Nephron (organoid): ENCODE measurements around the gene RAD51AP2.

Source experiments
- H3K27ac Mint-ChIP-seq, 3 experiments: 2 replicates each; pipeline ENCODE4 v1.8.0; 2020; ENCODE audit warnings: mixed read lengths in 3 of 3, mild to moderate bottlenecking in 2 of 3, moderate library complexity in 1 of 3
- H3K27me3 Mint-ChIP-seq: 2 replicates; pipeline ENCODE4 v1.8.0; 2021; ENCODE audit warnings: low read depth, mild to moderate bottlenecking, moderate library complexity, mixed read lengths
- H3K36me3 Mint-ChIP-seq: 2 replicates; pipeline ENCODE4 v1.8.0; 2020; ENCODE audit warnings: low read depth, mixed read lengths
- H3K4me1 Mint-ChIP-seq: 2 replicates; pipeline ENCODE4 v1.8.0; 2020; ENCODE audit warnings: mixed read lengths
- H3K4me3 Mint-ChIP-seq, 3 experiments: 2 replicates each; pipeline ENCODE4 v1.8.0; 2020; ENCODE audit warnings: mild to moderate bottlenecking in 3 of 3, mixed read lengths in 3 of 3, moderate library complexity in 2 of 3
- H3K9me3 Mint-ChIP-seq: 2 replicates; pipeline ENCODE4 v1.8.0; 2020; ENCODE audit warnings: mixed read lengths
- CTCF ChIP-seq, 3 experiments: fragments of 200-600 bp; sonication (generic); IDR thresholded peaks; one replicate each; pipeline ENCODE4 v1.5.0; 2021; ENCODE audit warnings: antibody characterized with exemption in 3 of 3; ENCODE audit not compliant: unreplicated experiment in 3 of 3

The RAD51AP2 gene

GRCh38 chr2:17482651-17483050, 35.6 kb downstream of the RAD51AP2 start:
- H3K4me1 Mint-ChIP-seq = no peaks in the 10 kb centered on the region
- H3K4me3 Mint-ChIP-seq = no peak overlapping the region
- no peaks in the 10 kb centered on the region for H3K9me3 Mint-ChIP-seq
- no peaks in the 10 kb centered on the region for H3K27me3 Mint-ChIP-seq
- TF ChIP-seq CTCF (IDR thresholded peaks at IDR 0.05; ENCODE audit: unreplicated experiment in 3 of 3) = no peak
- no peak overlapping the region for H3K27ac Mint-ChIP-seq
- no peaks in the 10 kb centered on the region for H3K36me3 Mint-ChIP-seq

GRCh38 chr2:17479875-17480274, 38.4 kb downstream of the RAD51AP2 start:
- no peaks in the 10 kb centered on the region for H3K27me3 Mint-ChIP-seq
- peak overlapping the region in 1 of 3 experiments; percentile 14 for H3K27ac Mint-ChIP-seq
- H3K9me3 Mint-ChIP-seq = no peaks in the 10 kb centered on the region
- TF ChIP-seq CTCF (IDR thresholded peaks at IDR 0.05; ENCODE audit: unreplicated experiment in 3 of 3) = no peak
- no peak overlapping the region for H3K4me3 Mint-ChIP-seq
- no peaks in the 10 kb centered on the region for H3K4me1 Mint-ChIP-seq
- no peaks in the 10 kb centered on the region for H3K36me3 Mint-ChIP-seq

GRCh38 chr2:17476830-17477229, 41.4 kb downstream of the RAD51AP2 start:
- H3K9me3 Mint-ChIP-seq = peaks cover 5% of the 10 kb centered on the region
- H3K36me3 Mint-ChIP-seq = no peaks in the 10 kb centered on the region
- H3K4me3 Mint-ChIP-seq = no peak overlapping the region
- H3K27me3 Mint-ChIP-seq = no peaks in the 10 kb centered on the region
- no peak for TF ChIP-seq CTCF (IDR thresholded peaks at IDR 0.05; ENCODE audit: unreplicated experiment in 3 of 3)
- H3K27ac Mint-ChIP-seq = no peak overlapping the region
- H3K4me1 Mint-ChIP-seq = no peaks in the 10 kb centered on the region

- no peak overlapping the region for H3K27ac Mint-ChIP-seq
- H3K4me1 Mint-ChIP-seq = no peaks in the 10 kb centered on the region
- peaks cover 8% of the 10 kb centered on the region for H3K9me3 Mint-ChIP-seq
- no peak overlapping the region for H3K4me3 Mint-ChIP-seq
- TF ChIP-seq CTCF (IDR thresholded peaks at IDR 0.05; ENCODE audit: unreplicated experiment in 3 of 3) = no peak
- H3K27me3 Mint-ChIP-seq = no peaks in the 10 kb centered on the region
- no peaks in the 10 kb centered on the region for H3K36me3 Mint-ChIP-seq
These were observed 42.2 kb downstream of the RAD51AP2 start for GRCh38 chr2:17476064-17476463.

- no peak overlapping the region for H3K4me3 Mint-ChIP-seq
These were observed 43.0 kb downstream of the RAD51AP2 start for GRCh38 chr2:17475286-17475685.

More at GRCh38 chr2:17475286-17475685, 43.0 kb downstream of the RAD51AP2 start:
- H3K36me3 Mint-ChIP-seq = peaks cover 4% of the 10 kb centered on the region
- H3K27ac Mint-ChIP-seq = no peak overlapping the region
- no peaks in the 10 kb centered on the region for H3K4me1 Mint-ChIP-seq
- TF ChIP-seq CTCF (IDR thresholded peaks at IDR 0.05; ENCODE audit: unreplicated experiment in 3 of 3) = no peak
- peaks cover 14% of the 10 kb centered on the region for H3K9me3 Mint-ChIP-seq
- H3K27me3 Mint-ChIP-seq = no peaks in the 10 kb centered on the region
